Inflammatory macrophage treated with lipopolysaccharide for 1 hour (primary cell): ENCODE results near the gene SLAMF8.

Experiments
- DNase-seq, 2 donors: peaks; one replicate each; pipeline ENCODE4 v3.0.0-alpha.2; 2020 to 2022

The SLAMF8 gene

DNA sequence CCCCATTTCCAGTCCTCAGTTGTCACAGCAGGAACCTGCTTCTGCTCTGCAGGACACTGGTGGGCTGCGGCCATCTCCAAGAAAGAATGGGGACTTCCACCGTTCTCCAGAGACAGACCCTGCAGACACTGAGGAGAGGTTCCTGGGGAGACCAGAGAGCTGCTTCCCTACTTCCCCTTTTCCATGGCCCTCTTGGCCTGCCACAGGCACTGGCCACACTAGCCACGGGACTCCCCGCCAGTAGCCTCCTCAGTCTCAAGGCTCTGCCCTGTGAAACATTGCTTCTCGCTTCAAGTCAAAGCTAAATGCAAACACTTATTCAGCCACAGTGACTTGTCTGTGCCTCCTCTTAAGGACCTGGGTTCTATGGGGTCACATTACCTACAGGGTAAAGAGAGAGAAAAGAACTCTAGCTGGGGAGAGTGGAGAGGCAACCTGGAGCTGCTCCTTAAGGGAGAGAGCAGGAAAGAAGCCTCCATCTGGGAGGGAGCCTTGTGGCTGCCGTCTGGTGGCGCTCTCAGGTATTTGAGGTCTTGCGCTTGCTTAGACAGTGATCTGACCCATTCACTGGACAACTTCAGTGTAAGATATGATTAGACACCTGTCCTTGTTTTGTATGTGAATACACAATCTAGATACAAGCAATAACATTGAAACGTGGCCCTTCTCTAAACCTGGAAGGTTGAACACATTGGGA, 5.4 kb upstream of the SLAMF8 start:
- DNase-seq = peak; percentile 47 to 48

DNA sequence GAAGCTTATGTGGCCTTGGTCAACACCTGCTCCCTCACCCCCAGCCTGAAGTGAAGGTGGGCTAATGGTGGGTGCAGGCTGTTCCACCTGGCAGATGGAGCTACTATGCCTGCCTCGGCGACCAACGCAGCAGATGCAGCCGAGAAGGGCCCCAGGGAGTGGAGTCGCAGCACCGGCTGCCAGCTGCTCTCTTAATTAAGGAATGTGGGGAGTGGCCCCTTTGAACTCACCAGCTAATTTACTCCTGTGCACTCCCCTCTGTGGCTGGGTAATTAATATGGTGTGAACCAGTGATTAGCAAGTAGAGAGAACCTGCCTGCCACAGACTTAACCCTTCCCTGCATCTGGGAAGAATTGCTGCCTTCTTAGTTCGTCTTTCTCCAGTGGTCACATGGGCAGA, 3.3 kb upstream of the SLAMF8 start:
- DNase-seq = no peak

DNA sequence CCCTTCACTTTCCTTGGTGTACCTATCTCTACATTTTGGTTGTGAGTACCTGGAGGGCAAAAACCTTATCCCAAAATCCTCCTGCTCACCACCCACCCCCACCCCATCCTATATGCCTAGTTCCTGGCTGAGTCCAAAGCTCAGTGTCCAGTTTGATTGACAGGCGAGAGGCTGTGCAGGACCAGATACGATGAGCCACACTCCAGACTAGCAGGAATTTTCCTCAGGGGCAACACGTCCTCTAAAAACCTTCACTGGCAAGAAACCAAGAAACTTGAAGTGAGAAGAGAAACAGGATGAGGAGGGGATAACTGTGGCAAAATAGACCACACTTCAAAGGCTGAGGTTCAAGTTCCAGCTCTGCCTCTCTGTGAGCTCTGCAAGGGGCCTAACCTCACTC, 1.1 kb upstream of the SLAMF8 start:
- no peak for DNase-seq

DNA sequence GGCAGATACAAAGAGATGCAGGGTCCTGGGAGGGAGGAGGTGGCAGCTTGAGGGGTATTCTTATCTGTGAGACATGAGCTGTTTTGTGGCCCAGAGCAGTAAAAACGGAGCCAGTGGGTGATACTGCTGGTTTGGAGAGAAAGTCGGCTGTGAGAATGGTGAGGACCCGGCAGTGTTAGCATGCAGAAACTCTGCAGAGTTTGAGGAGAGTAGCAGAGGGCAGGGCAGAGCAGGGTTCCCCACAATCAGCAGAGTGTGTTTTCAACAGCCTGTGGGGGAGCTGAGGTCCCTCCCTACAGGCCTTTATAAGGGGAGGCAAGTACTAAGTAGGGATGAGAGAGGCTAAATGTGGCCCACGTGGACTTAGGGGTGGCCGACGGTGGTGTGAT, 423 bp downstream of the SLAMF8 start:
- DNase-seq = no peak

DNA sequence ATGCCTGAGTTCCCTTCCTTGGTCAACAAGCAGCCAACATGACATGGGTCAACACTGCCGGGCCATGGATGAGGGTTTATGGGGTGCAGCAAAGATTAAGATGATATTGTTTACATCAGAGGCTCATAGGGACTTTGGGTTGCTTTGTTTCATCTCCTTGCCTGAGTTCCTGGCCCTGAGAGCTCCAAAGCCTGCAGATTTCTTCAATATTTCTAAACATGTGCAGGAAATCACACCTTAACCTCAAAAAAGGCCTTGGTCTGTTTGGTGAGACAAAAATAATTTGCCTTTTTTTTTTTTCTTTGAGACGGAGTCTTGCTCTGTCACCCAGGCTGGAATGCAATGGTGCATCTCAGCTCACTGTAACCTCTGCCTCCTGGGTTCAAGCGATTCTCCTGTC, 876 bp downstream of the SLAMF8 start:
- no peak for DNase-seq

DNA sequence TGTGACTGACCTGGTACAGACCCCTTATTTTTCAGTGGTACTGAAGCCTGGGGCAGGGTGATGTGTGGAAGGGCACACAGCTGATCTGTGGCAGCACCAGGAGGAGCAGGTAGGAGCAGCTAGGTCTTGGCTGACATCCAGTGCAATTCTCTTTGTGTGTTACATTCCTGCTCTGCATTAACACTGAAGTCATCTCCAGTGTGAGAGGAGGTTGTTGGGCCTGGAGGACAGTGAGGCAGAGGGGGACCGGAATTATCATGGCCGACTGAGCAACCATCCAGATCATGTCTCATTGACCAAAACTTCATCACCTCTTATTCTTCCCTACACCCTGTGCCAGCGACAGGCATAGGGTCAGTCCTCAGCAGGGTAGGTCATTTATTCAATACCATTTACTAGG, 1.5 kb downstream of the SLAMF8 start:
- DNase-seq = no peak

DNA sequence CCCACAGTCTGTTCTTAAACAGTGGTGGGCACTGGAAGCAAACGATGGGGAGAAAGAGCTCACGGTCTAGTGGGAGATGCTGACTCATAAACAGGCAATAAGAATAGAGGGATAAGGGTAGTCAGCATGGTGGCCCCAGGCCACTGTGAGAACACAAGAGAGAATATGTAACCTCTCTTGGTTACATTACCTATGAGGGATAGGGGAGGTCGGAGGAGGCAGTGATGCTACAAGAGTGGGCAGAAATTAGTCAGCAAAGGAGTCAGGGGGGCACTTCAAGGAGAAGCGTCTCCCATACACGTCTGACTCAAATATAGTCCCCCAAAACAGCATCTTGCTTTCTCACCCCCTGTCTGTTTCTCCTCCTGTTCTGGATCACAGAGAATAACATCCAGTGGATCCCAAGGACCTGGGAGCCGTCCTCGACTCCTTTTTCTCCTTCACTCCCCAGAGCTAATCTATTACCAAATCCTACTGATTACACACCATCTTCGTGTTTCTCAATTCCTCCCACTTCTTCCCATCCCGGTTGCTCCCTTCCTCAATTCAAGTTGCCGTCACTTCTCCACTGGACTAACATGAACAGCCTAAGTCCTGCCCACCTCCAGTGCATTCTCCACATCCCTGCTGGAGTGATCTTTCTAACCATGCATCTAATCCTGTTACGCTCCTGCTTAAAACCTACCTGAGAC, 2.1 kb downstream of the SLAMF8 start:
- DNase-seq = peak; percentile 91 to 92

DNA sequence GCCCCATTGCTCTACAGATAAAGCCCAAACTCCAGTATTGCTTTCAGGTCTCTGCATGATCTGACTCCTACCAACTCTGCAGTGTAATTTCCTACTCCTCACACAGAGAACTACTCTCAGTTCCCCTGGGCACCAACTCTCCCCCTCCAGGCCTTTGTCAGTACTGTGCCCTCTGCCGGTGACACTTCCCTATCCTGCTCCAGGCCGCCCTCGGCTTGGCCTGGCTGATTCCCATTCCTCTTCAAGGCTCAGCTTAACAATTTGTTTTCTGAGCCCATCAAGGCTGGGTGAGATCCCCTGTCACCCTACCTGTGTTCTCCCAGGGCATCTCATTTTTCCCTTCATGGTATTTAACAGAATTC, 2.6 kb downstream of the SLAMF8 start:
- peak; percentile 81 to 82 for DNase-seq

DNA sequence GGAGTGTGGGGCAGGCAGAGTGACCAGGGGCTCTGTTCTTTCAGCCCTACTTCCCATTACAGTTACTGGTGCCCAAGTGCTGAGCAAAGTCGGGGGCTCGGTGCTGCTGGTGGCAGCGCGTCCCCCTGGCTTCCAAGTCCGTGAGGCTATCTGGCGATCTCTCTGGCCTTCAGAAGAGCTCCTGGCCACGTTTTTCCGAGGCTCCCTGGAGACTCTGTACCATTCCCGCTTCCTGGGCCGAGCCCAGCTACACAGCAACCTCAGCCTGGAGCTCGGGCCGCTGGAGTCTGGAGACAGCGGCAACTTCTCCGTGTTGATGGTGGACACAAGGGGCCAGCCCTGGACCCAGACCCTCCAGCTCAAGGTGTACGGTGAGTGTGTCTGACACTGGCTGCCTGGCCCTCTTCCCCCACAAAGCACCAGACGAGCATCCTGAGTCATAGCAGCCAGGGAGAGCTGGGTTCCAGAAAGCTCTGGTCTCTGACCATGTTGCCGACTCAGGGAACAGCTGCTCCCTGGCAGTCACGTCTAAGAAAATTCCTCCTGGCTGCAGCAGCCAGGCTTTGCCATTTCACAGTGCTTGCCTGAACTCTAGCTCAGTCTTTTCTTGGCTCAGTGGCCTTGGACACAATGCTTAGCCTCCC, 3.3 kb downstream of the SLAMF8 start:
- DNase-seq = no peak

DNA sequence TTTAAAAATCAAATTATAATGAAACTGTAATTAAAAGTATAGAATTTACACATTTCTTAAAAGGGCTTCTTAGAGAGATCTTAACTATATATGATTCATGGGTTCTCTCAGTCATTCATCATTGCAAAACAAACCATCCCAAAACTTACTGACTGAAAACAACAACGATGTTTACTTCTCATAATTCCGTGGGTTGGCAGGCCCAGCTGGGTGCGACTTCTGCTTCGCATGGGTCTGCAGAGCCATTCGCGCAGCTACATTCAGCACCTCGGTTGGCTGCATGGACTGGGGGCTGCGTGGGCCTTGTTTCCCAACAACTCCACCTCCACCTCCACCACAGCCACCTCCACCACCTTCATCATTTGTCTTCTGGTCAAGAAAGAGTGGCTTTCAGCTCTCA, 4.0 kb downstream of the SLAMF8 start:
- DNase-seq = peak; percentile 64 to 70

DNA sequence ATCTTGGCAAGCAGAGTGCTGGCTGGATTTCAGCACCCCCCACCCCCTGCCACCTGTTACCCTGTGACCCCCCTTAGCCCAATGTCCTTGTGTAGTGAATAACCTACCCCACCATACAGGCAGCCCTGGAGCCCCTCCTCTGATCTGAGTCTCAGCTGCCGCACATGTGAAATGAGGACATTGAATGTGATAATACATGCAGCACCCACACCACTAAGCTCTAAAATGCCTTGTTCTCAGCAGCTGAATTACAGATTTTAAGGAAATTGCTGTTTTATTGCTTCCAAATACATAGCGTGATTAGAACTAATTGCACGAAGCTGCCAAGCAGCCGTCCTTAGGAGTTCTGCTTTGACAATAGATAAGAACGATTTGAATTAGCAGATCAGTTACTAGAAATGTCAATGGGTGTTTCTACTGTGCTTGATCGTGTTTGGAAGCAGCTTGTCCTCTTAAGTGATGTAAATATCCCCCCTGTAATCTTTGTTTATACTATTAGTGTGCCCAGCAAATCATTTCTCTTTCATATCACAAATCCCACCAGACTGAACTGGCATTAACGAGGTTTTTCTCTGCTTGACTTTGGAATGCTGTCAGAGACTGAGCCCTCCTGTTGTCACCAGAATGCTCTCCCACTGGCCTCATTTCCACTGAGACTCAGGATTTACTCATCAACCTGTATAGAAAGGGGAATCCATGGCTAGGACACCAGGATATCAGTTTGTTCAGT, 4.9 kb downstream of the SLAMF8 start:
- no peak for DNase-seq

DNA sequence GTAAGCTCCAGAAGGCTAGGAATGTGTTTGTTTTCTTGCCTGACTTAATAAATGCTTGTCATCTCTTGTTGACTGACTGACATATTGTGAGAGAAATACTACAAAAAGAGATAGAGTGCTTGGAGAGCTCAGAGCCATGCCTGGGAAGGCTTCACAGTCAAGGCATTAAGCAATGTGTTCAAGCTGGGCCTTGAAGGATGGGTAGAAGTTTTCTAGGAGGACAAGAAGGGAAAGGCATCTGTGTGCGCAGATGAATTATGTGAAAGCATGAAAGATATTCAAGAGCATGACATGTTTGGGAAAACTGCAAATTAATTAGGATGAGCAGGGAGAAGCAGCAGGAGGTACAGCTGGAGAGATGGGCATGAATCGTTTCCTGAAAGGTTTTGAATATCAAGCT, 5.6 kb downstream of the SLAMF8 start:
- no peak for DNase-seq

DNA sequence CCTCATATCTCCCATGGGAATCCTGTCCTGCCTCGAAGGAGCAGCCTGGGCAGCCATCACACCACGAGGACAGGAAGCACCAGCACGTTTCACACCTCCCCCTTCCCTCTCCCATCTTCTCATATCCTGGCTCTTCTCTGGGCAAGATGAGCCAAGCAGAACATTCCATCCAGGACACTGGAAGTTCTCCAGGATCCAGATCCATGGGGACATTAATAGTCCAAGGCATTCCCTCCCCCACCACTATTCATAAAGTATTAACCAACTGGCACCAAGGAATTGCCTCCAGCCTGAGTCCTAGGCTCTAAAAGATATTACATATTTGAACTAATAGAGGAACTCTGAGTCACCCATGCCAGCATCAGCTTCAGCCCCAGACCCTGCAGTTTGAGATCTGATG, 8.7 kb downstream of the SLAMF8 start:
- DNase-seq = no peak

DNA sequence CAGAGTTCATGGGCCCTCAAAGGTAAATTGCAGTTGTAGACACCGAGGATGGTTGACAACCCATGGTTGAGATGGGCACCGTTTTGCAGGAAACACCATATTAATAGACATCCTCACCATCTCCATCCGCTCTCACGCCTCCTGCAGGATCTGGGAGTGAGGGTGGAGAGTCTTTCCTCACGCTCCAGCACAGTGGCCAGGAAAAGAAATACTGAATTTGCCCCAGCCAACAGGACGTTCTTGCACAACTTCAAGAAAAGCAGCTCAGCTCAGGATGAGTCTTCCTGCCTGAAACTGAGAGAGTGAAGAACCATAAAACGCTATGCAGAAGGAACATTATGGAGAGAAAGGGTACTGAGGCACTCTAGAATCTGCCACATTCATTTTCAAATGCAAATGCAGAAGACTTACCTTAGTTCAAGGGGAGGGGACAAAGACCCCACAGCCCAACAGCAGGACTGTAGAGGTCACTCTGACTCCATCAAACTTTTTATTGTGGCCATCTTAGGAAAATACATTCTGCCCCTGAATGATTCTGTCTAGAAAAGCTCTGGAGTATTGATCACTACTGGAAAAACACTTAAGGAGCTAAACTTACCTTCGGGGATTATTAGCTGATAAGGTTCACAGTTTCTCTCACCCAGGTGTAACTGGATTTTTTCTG, 9.3 kb downstream of the SLAMF8 start:
- no peak for DNase-seq

DNA sequence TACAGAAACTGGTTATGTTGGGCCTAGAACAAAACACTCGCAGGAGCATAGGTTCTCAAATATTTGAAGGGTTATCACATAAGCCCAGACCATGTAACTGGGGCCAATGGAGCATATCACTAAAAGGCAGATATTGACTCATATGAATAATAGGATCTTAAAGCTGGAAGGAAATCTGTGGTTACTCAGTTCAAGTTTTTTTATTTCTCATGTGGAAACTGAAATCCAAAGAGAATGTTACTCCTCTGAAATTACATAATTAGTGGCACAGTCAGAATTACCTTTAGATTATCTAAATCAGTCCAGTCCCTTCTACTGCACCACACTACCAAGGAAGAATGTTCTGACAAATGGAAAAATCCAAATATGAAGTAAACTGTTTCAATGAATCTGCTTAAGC, 12.0 kb downstream of the SLAMF8 start:
- DNase-seq = no peak

DNA sequence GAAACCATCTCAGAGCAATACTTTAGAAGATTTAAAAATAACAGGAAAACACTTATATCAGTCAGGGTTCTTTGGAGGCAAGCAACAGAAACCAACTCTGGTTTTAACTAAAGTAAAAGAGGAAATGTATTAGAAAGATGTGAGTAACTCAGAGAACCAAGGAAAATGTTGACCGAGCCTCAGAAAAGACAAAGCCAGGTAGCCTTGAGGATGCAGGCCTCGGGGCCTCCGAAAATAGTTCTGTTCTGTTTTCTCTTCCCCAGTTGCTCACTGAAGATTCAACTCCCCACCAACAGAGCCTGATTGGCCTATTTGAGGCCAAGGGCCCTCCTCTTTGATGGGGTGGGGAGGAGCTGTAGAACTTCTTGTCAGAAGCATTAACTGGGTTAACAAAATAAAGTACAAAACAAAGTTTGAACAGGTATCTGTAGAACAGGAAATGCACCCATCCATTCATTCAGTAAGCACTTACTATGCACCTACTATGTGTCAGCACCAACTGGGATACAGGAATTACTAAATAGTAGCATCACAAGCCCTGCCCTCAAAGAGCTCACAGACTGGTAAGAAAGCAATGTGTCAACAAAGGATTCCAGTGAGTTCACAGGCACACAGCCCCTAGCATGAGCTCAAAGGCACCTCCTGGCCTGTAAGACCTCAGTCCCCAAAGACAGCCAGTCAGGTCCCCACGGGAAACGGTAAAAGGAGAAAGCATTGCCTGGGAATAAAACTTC, 12.6 kb downstream of the SLAMF8 start:
- DNase-seq = no peak

DNA sequence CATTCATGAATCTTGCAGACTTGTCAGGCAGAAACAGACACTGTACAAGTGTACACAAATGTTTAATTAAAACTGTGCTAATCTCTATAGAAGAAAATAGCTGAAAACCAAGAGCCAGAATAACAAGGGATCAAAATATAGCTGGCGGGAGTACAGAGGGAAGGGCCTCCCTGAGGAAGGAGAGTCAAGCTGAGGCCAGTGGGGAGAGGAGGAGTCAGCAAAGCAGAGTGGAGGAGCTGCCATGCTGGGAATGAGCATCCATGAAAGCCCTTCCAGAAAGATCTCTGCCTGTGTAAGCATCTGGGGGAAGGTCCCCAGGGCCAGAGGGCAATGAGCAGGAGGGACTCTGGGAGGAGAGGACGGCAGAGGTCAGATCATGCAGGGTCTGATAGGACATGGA, 15.1 kb downstream of the SLAMF8 start:
- no peak for DNase-seq

DNA sequence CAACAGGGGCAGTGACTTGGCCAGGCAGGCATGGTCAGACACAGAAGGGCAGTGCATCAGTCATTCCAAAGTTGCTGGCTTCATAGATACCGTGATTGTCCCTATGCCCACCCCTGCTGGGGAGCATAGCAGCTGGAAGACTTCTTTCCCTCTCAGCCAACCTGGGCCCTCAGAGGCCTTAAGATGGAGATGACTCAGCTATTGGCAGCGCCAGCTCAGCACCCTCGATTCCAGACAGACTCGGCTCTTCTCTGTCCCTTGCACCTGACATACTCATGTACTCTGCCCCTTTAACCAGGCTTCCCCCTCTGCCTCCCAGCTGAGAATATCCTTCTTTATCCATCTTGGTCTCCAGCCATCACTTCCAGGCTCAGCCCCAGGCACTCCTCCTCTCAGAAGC, 16.8 kb downstream of the SLAMF8 start:
- no peak for DNase-seq

DNA sequence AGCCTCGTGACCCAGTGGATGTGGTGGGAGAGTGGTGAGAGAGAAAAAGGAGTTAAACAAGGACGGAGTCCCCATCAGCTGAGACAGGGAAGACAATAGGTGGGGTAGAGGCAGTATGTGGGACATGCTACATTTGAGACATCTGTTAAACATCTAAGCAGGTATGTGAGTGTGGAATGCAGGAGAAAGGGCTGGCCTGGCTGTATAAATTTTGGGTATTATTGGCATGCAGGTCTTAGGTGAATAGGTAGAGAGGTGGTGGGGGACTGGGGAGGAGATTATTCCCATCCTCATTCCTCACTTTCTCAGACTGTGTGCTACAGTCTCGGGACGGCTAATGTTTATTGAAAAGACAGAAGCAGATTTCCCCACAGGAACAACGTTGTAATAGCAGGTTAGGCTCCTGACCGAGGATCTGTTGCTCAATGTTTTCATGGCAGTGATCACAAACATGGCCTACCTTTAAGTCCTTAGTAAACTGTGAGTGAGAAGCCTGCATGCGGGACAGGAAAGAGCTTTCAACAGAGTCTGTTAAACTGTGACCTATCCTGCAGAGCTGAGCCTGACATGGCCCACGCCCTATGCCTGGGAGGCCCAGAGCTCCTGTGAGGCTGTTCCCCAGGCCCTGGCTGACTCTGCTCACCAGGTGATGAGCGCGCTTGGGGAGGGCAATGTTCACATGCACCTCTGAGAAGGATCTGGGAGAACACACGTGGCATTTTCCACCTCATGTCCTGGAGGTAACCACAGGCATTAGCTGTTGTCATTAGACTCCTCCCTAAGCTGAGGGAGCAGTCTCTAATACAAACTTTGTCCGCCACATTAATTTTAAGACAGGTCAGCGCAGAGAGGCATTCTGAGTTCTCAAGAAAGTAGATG, 19.3 kb downstream of the SLAMF8 start:
- no peak for DNase-seq

DNA sequence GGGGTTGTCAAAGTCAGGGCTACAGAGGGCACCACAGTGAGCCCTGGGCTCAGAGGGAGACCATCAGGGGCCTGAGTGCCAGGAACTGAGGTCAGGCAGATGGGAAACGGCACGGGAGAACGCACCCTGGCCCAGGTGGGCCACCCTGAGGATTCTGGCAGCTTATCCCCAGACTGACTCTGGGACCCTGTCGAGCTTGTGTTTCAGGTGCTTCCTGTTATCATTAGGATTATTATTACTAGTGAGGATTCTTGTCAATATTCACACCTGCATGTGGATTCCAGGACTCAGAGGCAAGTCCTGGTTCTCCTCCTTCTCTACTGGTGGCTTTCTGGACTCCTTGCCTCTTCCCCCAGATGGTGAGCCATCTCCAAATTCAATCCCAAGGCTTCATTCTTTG, 20.6 kb downstream of the SLAMF8 start:
- no peak for DNase-seq

DNA sequence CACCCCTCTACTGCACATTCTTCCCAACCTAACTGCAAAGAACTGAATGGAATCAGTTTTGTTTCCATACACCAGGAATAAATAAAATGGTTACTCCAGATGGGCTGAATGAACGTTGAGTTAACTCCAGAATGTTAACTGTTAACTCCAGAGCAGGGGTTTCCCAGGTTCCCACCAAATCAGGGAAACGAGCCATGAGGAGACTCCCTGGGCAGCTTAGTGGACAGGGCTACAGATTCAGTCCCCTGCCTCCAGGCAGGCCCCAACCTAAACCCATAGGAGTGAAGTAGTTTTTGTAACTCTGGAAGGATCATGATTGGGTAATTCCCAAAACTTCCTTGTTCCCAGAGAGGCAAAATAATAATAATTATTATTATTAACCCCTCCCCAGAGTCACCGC, 21.7 kb downstream of the SLAMF8 start:
- peak; percentile 38 to 63 for DNase-seq
